GM23338 (cell line): Measurements from ENCODE around the gene SFN. TPM values are rescaled to one million over a fixed set of nuclear protein-coding genes. Genes with fewer than 3 reads are reported as not detected.

Experiments used
- ATAC-seq: fragments of 200-7000 bp; cut with Tn5 transposase; 3 replicates; pipeline ENCODE4 v1.9.1; 2020
- DNase-seq: peaks from one replicate; pipeline ENCODE4 v3.0.0-alpha.2; 2015; ENCODE audit warnings: low spot score
- H2AFZ ChIP-seq: fragments of 200-600 bp; sonication (generic); 2 replicates; pipeline ENCODE4 v1.8.0; 2016; ENCODE audit warnings: antibody characterized with exemption, mild to moderate bottlenecking, moderate library complexity
- H3F3A ChIP-seq: fragments of 200-600 bp; sonication (generic); replicated peaks from 2 replicates; pipeline ENCODE4 v1.8.0; 2017; ENCODE audit warnings: antibody characterized with exemption, mixed run types, low read depth
- H3K27ac ChIP-seq: fragments of 200-600 bp; sonication (generic); 2 replicates; pipeline ENCODE4 v1.6.1; 2016; ENCODE audit warnings: low read depth
- H3K27me3 ChIP-seq: fragments of 200-600 bp; sonication (generic); 2 replicates; pipeline ENCODE4 v1.8.0; 2016; ENCODE audit warnings: mild to moderate bottlenecking, mixed run types, moderate library complexity; ENCODE audit not compliant: insufficient read depth
- H3K36me3 ChIP-seq: fragments of 200-600 bp; sonication (generic); 2 replicates; pipeline ENCODE4 v1.8.0; 2016; ENCODE audit warnings: mild to moderate bottlenecking; ENCODE audit not compliant: insufficient read depth
- H3K4me1 ChIP-seq: fragments of 200-600 bp; sonication (generic); 2 replicates; pipeline ENCODE4 v1.8.0; 2016; ENCODE audit warnings: mild to moderate bottlenecking, moderate library complexity; ENCODE audit not compliant: insufficient read depth
- H3K4me2 ChIP-seq: fragments of 200-600 bp; sonication (generic); 2 replicates; pipeline ENCODE4 v1.7.1; 2017; ENCODE audit warnings: mixed run types
- H3K4me3 ChIP-seq: fragments of 200-600 bp; sonication (generic); 2 replicates; pipeline ENCODE4 v1.6.1; 2016; ENCODE audit warnings: mixed run types
- H3K79me2 ChIP-seq: fragments of 200-600 bp; sonication (generic); replicated peaks from 2 replicates; pipeline ENCODE4 v1.8.0; 2017; ENCODE audit warnings: mild to moderate bottlenecking; ENCODE audit not compliant: insufficient read depth
- H3K9me2 ChIP-seq: fragments of 200-600 bp; sonication (generic); 2 replicates; pipeline ENCODE4 v1.8.0; 2017; ENCODE audit not compliant: insufficient read depth
- H4K20me1 ChIP-seq: fragments of 200-600 bp; sonication (generic); replicated peaks from 2 replicates; pipeline ENCODE4 v1.8.0; 2017; ENCODE audit warnings: mild to moderate bottlenecking; ENCODE audit not compliant: insufficient read depth
- H3K27ac Mint-ChIP-seq: 2 replicates; pipeline ENCODE4 v1.8.0; 2020; ENCODE audit warnings: inconsistent platforms, mild to moderate bottlenecking, moderate library complexity, mixed read lengths
- H3K27me3 Mint-ChIP-seq: 3 replicates; pipeline ENCODE4 v1.8.0; 2022; ENCODE audit warnings: low read depth, mild to moderate bottlenecking, moderate library complexity, mixed read lengths, inconsistent platforms; ENCODE audit not compliant: insufficient read depth, poor library complexity
- H3K36me3 Mint-ChIP-seq: 3 replicates; pipeline ENCODE4 v1.8.0; 2021; ENCODE audit warnings: low read depth, mild to moderate bottlenecking, inconsistent platforms, moderate library complexity, mixed read lengths
- H3K4me1 Mint-ChIP-seq: 3 replicates; pipeline ENCODE4 v1.8.0; 2020; ENCODE audit warnings: mild to moderate bottlenecking, inconsistent platforms, mixed read lengths
- H3K4me3 Mint-ChIP-seq: 3 replicates; pipeline ENCODE4 v1.8.0; 2021; ENCODE audit warnings: moderate library complexity, mild to moderate bottlenecking, inconsistent platforms, mixed read lengths
- H3K9me3 Mint-ChIP-seq: 3 replicates; pipeline ENCODE4 v1.8.0; 2020; ENCODE audit warnings: moderate library complexity, mild to moderate bottlenecking, inconsistent platforms, mixed read lengths
- CREB1 ChIP-seq: fragments of 250-450 bp; sonication (Bioruptor Pico); IDR thresholded peaks from 2 replicates; pipeline ENCODE4 v1.5.0; 2020; ENCODE audit warnings: low read depth, mild to moderate bottlenecking, moderate library complexity
- ETS1 ChIP-seq: IDR thresholded peaks from 2 replicates; pipeline ENCODE4 v1.6.1; 2016; ENCODE audit warnings: antibody characterized with exemption
- EZH2phosphoT487 ChIP-seq: fragments of 200-600 bp; sonication (generic); IDR thresholded peaks from one replicate; pipeline ENCODE4 v1.8.1; 2018; ENCODE audit warnings: antibody characterized with exemption; ENCODE audit not compliant: unreplicated experiment
- JUNB ChIP-seq: IDR thresholded peaks from one replicate; pipeline ENCODE4 v1.6.1; 2016; ENCODE audit warnings: antibody characterized with exemption; ENCODE audit not compliant: unreplicated experiment
- POLR2AphosphoS5 ChIP-seq: IDR thresholded peaks from 2 replicates; pipeline ENCODE4 v1.6.1; 2016; ENCODE audit warnings: antibody characterized with exemption, low read depth
- REST ChIP-seq: IDR thresholded peaks from one replicate; pipeline ENCODE4 v1.6.1; 2018; ENCODE audit warnings: antibody characterized with exemption; ENCODE audit not compliant: unreplicated experiment
- STAT1 ChIP-seq: IDR thresholded peaks from one replicate; pipeline ENCODE4 v1.6.1; 2016; ENCODE audit warnings: antibody characterized with exemption; ENCODE audit not compliant: unreplicated experiment
- ZNF462 ChIP-seq: fragments of 250-450 bp; sonication (Bioruptor Pico); IDR thresholded peaks from 2 replicates; pipeline ENCODE4 v1.5.0; 2020; ENCODE audit warnings: mild to moderate bottlenecking, moderate library complexity
- polyA plus RNA-seq: library from polyadenylated mRNA; unstranded; fragments of >200 nt; fragmentation: Nextera tagmentation; extraction: Ambion mirVana; gene quantifications from 2 replicates; pipeline ENCODE4 v1.2.1, GENCODE V29; 2016
- total RNA-seq: library from RNA; depleted of rRNA; stranded (reverse); fragments of >200 nt; shearing (Covaris generic); gene quantifications from 2 replicates; pipeline ENCODE4 v1.2.3, GENCODE V29; 2014

Gene SFN
- total and polyA plus RNA-seq, 2 experiments from 2014 or later: 1.8 to 2.6 TPM

GRCh38 chr1:26855636-26856035, 7.3 kb upstream of the SFN start (continued):
- TF ChIP-seq REST: no peak
- no peak for TF ChIP-seq ETS1

GRCh38 chr1:26856181-26856580, 6.8 kb upstream of the SFN start:
- H3K4me3 Mint-ChIP-seq: no peak overlapping the region
- Histone ChIP-seq H3K79me2 (no peaks in the 10 kb centered on the region), H4K20me1 (no peaks in the 10 kb centered on the region), H3K4me3 (no peak overlapping the region), H3K27ac (no peak overlapping the region), H3K27me3 (no peaks in the 10 kb centered on the region), H3K4me2 (no peak overlapping the region), H3K36me3 (peaks cover 4% of the 10 kb centered on the region; the same call in 1 of the 2 replicates), H2AFZ (no peak overlapping the region), H3F3A (no peaks in the 10 kb centered on the region), H3K4me1 (peaks cover 7% of the 10 kb centered on the region; the same call in 1 of the 2 replicates), H3K9me2 (no peaks in the 10 kb centered on the region)
- peaks cover 6% of the 10 kb centered on the region for H3K27me3 Mint-ChIP-seq
- H3K27ac Mint-ChIP-seq: no peak overlapping the region; the same call in 1 of the 2 replicates
- no peaks in the 10 kb centered on the region for H3K9me3 Mint-ChIP-seq
- DNase-seq: no peak
- ATAC-seq: no peak
- H3K4me1 Mint-ChIP-seq: peaks cover 24% of the 10 kb centered on the region
- peaks cover 23% of the 10 kb centered on the region for H3K36me3 Mint-ChIP-seq
- TF ChIP-seq STAT1 (no peak), POLR2AphosphoS5 (no peak), REST (no peak), CREB1 (CRISPR knock-in tag) (no peak), EZH2phosphoT487 (no peak), JUNB (no peak), ZNF462 (CRISPR knock-in tag) (no peak), ETS1 (no peak)
